ENCODE measurements around the gene RGS19. TPM values are rescaled to one million over a fixed set of nuclear protein-coding genes. Genes with fewer than 3 reads are reported as not detected.

Gene RGS19
- total RNA-seq, 2 donors from 2014 or later, result 38.6 to 49.4 TPM

- H3K27ac Mint-ChIP-seq, result no peak overlapping the region
- no peaks in the 10 kb centered on the region for H3K36me3 Mint-ChIP-seq (ENCODE audit: low read depth)
- H3K9me3 Mint-ChIP-seq, result no peaks in the 10 kb centered on the region
Measured at GRCh38 chr20:64112691-64113443, 33.5 kb upstream of the RGS19 start.

DNA sequence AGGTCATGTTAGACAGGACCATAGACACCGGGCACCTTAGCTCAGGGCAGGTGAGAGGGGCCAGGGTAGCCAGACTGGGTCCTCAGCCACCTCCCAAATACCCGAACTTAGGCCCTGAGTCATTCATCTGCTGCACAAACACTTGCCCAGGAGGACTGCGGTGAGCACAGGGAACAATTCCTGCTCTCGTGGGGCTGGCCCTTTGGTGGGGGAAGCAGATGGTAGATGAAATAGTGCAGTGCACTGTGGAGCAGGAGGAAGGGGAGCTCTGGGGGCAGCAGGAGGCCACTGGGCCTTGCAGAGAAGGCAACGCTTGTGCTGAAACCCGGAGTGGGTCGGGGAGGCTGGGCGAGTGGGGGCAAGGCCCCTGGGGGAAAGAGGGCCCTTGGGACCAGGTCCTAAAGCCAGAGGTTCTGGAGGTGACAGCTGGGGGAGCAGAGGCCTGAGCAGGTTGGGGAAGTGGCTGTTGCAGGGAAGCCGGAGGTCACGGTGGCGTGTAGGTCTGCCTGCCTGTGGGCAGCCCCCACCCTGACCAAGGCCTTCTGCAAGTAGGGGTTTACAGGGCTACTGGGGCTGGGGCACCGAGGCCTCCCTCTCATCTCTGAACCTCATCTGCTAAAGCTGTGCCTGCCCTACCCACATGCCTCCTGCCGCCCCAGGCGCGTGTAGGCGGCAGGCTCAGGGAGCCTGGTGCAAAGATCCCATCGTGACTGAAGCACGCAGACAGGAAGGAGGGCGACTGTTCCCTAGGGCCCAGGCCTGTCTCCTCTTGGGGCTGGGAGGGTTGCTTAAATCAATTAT lies 32.7 kb upstream of the RGS19 start:
- no peaks in the 10 kb centered on the region for H3K27me3 Mint-ChIP-seq
- no peaks in the 10 kb centered on the region for H3K9me3 Mint-ChIP-seq
- no peaks in the 10 kb centered on the region for H3K4me1 Mint-ChIP-seq
- H3K36me3 Mint-ChIP-seq (ENCODE audit: low read depth), result no peaks in the 10 kb centered on the region
- ATAC-seq (replicated peaks), result no peak
- no peak overlapping the region for H3K4me3 Mint-ChIP-seq
- H3K27ac Mint-ChIP-seq, result no peak overlapping the region

More at GRCh38 chr20:64112691-64113443, 33.5 kb upstream of the RGS19 start:
- Mint-ChIP-seq H3K4me3 (no peak overlapping the region), H3K27me3 (no peaks in the 10 kb centered on the region), H3K4me1 (no peaks in the 10 kb centered on the region)
- no peak for ATAC-seq (replicated peaks)

DNA sequence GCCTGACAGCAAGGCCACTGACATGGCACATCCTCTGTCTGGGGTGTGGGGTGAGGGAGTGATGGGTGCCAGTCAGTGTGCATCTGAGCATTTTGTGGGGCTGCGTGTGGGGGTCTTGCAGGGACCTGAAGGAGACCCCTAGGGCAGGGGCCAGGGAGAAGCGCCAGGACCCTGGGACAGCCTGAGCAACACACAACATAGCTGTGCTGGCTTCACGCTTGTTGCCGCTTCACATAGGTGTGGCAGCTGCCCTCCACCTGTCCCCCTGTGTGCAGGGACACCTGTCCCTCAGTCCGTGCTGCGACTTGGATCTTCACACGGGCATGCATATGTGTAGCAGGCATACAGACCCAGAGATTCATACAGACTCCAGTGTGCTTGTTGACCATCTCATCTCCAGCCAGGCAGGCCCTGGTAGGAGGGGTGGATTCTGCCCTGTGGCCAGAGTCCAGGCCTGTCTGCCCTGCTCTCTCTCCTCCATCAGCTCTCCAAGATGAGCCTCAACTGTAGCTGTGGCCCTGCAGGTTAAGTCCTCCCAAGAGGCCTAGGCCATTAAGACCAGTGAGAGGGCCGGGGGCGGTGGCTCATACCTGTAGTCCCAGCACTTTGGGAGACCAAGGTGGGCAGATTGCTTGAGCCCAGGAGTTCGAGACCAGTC lies 31.2 kb upstream of the RGS19 start:
- no peak for ATAC-seq (replicated peaks)
- Mint-ChIP-seq H3K4me1 (no peaks in the 10 kb centered on the region), H3K36me3 (ENCODE audit: low read depth) (no peaks in the 10 kb centered on the region), H3K27me3 (no peaks in the 10 kb centered on the region), H3K9me3 (no peaks in the 10 kb centered on the region), H3K27ac (no peak overlapping the region), H3K4me3 (no peak overlapping the region)

DNA sequence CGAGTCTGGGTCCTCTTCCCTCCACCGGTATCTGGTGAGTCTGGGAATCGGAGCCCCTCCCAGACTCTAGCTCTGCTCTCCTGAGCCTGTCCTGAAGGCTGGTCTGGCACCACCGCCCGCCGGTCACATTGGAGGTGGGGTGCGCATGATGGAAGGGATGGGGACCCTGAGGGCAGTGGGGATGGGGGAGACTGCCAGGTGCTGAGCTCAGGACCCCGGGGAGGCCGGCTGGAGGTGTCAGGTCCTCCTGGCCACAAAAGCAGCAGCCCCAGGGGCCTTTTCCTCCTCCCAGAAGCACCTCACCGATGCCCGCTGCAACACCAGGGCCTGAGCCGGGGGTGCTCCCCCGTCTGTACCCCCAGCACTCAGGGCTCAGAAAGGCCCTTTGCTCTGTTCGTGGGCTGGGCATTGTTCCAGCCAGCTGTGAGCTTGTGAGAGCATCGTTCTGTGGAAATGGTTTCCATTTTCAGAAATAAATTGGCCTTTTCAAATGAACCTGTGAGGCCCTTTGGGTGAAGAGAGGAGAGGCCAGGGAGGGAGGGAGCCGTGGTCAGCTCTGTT lies 30.6 kb upstream of the RGS19 start:
- ATAC-seq (replicated peaks), result no peak
- Mint-ChIP-seq H3K4me1 (no peaks in the 10 kb centered on the region), H3K27me3 (no peaks in the 10 kb centered on the region), H3K4me3 (no peak overlapping the region), H3K27ac (no peak overlapping the region), H3K9me3 (no peaks in the 10 kb centered on the region), H3K36me3 (ENCODE audit: low read depth) (no peaks in the 10 kb centered on the region)

GRCh38 chr20:64108731-64109681 lies 29.7 kb upstream of the RGS19 start:
- Mint-ChIP-seq H3K4me1 (no peaks in the 10 kb centered on the region), H3K4me3 (no peak overlapping the region), H3K27ac (no peak overlapping the region), H3K9me3 (no peaks in the 10 kb centered on the region), H3K27me3 (no peaks in the 10 kb centered on the region), H3K36me3 (ENCODE audit: low read depth) (no peaks in the 10 kb centered on the region)
- no peak for ATAC-seq (replicated peaks)

GRCh38 chr20:64107736-64108457 lies 28.6 kb upstream of the RGS19 start:
- Mint-ChIP-seq H3K4me3 (no peak overlapping the region), H3K9me3 (no peaks in the 10 kb centered on the region), H3K36me3 (ENCODE audit: low read depth) (no peaks in the 10 kb centered on the region), H3K27ac (no peak overlapping the region), H3K27me3 (no peaks in the 10 kb centered on the region), H3K4me1 (no peaks in the 10 kb centered on the region)
- ATAC-seq (replicated peaks), result no peak

- no peak within 1 kb of the TSS for H3K4me3 Mint-ChIP-seq
- peak; percentile 19 for ATAC-seq (replicated peaks)
- H3K36me3 Mint-ChIP-seq (ENCODE audit: low read depth), result no peaks in the 10 kb centered on the region
- H3K4me1 Mint-ChIP-seq, result no peaks in the 10 kb centered on the region
- peaks cover 3% of the 10 kb centered on the region for H3K27me3 Mint-ChIP-seq
- H3K27ac Mint-ChIP-seq, result no peak within 1 kb of the TSS
- no peaks in the 10 kb centered on the region for H3K9me3 Mint-ChIP-seq
Measured at GRCh38 chr20:64106981-64107735, 27.8 kb upstream of the RGS19 start, which contains the start of gene NPBWR2. Gene NPBWR2 (minus strand): TSS chr20:64107565. CDS start chr20:64106831, 734 bp downstream.

DNA sequence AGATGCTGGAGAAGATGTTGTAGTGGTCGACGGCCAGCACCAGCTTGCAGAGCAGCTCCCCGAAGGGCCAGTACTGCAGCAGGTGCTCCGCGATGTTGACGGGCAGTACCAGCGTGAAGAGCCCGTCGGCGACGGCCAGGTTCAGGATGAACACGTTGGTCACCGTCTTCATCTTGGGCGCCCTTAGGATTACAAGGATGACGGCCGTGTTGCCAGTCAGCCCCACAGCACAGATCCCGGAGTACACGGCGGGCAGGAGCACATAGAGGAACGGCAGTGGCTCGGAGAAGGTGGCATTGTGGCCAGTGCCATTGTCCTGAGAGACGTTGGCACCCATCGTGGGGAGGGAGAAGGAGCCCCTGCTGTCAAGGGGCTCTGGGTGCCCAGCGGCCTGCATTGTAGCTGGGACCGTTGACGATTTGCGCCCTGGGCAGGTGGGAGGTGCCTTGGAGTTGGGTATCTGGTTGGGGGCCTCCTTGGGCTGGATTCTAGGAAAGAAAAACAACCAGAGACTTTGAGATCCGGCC lies 27.2 kb upstream of the RGS19 start:
- Mint-ChIP-seq H3K36me3 (ENCODE audit: low read depth) (no peaks in the 10 kb centered on the region), H3K9me3 (no peaks in the 10 kb centered on the region), H3K27ac (no peak overlapping the region), H3K27me3 (peaks cover 4% of the 10 kb centered on the region), H3K4me3 (no peak overlapping the region), H3K4me1 (no peaks in the 10 kb centered on the region)
- ATAC-seq (replicated peaks), result no peak

DNA sequence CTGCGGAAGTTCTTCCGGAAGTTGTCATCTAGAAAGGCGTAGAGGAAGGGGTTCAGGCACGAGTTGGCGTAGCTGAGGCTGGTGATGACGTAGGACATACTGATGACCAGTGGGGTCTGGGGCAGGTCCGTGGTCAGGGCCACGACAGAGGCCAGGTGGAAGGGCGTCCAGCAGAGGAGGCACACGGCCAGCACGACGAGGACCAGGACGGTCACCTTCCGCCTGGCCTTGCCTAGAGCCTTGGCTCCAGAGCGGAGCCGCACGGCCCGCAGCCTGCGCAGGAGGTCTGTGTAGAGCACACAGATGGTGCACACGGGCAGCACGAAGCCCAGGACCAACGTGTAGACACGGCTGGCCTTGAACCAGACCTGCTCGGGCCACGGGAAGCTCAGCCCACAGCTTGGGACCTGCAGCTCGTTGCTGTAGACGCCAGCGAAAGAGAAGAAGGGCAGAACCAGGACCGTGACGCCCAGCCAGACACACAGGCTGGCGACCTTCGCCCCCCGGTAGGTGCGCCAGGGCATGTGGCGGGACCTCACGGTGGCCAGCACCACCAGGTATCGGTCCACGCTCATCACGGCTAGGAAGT lies 26.6 kb upstream of the RGS19 start:
- Mint-ChIP-seq H3K4me1 (no peaks in the 10 kb centered on the region), H3K27ac (no peak overlapping the region), H3K9me3 (no peaks in the 10 kb centered on the region), H3K36me3 (ENCODE audit: low read depth) (no peaks in the 10 kb centered on the region), H3K4me3 (no peak overlapping the region), H3K27me3 (peaks cover 6% of the 10 kb centered on the region)
- no peak for ATAC-seq (replicated peaks)

GRCh38 chr20:64104667-64105451 lies 25.5 kb upstream of the RGS19 start:
- H3K4me3 Mint-ChIP-seq, result no peak overlapping the region
- no peak overlapping the region for H3K27ac Mint-ChIP-seq
- H3K27me3 Mint-ChIP-seq, result peaks cover 6% of the 10 kb centered on the region
- ATAC-seq (replicated peaks), result no peak
- H3K4me1 Mint-ChIP-seq, result no peaks in the 10 kb centered on the region
- no peaks in the 10 kb centered on the region for H3K9me3 Mint-ChIP-seq
- no peaks in the 10 kb centered on the region for H3K36me3 Mint-ChIP-seq (ENCODE audit: low read depth)

- H3K9me3 Mint-ChIP-seq, result no peaks in the 10 kb centered on the region
- no peaks in the 10 kb centered on the region for H3K4me1 Mint-ChIP-seq
- H3K36me3 Mint-ChIP-seq (ENCODE audit: low read depth), result no peaks in the 10 kb centered on the region
- H3K27me3 Mint-ChIP-seq, result peaks cover 6% of the 10 kb centered on the region
- H3K4me3 Mint-ChIP-seq, result no peak overlapping the region
- no peak overlapping the region for H3K27ac Mint-ChIP-seq
- no peak for ATAC-seq (replicated peaks)
Measured at GRCh38 chr20:64103871-64104666, 24.8 kb upstream of the RGS19 start.
